ENCODE results near the gene BUD23. TPM values are rescaled to one million over a fixed set of nuclear protein-coding genes. Genes with fewer than 3 reads are reported as not detected.

Gene BUD23
- total and polyA plus RNA-seq, 9 of the 15 experiments (the other 6 are each of a cell fraction or from before 2014, with no cell fraction given), result 79.5 to 270 (median 150) TPM

DNA sequence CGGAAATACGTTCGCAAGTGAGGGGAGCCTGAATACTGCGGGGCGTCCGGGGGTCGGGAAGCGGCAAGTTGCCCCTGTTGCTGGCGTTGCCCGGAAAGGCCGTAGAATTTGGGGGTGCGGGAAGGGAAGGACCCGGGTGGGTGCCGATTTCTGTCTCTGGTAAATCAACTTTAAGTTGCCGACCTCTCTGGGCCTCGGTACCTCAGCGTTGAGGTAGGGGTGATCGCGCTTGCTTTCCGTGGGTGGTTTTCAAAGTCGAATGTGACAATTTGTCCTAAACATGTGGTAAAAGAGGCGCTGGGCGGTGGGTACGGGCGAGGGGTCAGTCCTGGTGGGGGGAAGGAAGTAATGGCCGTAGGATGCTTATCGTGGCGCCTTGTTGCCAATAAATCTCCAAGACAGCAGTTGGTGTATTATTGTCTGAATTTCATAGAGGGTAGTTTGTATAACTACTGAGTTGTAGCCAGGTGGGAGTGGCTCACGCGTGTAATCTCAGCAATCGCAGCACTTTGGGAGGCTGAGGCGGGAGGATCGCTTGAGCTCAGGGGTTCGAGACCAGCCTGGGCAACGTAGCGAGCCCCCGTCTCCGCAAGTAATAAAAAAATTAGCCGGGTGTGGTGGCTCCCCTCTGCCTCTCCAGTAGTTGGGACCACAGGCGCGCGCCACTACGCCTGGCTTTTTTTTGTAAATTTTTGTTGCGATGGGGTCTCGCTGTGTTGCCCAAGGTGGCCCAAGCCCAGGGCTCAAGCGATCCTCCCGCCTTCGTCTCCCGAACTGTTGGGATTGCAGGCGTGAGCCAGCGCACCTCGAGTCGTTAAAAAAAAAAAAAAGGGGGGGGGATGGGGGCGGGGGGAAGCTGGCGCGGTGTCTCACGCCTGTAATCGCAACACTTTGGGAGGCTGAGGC is 644 bp downstream of the BUD23 start (continued):
- TF ChIP-seq, protein P1, sequence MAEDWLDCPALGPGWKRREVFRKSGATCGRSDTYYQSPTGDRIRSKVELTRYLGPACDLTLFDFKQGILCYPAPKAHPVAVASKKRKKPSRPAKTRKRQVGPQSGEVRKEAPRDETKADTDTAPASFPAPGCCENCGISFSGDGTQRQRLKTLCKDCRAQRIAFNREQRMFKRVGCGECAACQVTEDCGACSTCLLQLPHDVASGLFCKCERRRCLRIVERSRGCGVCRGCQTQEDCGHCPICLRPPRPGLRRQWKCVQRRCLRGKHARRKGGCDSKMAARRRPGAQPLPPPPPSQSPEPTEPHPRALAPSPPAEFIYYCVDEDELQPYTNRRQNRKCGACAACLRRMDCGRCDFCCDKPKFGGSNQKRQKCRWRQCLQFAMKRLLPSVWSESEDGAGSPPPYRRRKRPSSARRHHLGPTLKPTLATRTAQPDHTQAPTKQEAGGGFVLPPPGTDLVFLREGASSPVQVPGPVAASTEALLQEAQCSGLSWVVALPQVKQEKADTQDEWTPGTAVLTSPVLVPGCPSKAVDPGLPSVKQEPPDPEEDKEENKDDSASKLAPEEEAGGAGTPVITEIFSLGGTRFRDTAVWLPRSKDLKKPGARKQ (CRISPR knock-in tag; IDR thresholded peaks at IDR 0.05), result no peak
- TF ChIP-seq, protein P2, sequence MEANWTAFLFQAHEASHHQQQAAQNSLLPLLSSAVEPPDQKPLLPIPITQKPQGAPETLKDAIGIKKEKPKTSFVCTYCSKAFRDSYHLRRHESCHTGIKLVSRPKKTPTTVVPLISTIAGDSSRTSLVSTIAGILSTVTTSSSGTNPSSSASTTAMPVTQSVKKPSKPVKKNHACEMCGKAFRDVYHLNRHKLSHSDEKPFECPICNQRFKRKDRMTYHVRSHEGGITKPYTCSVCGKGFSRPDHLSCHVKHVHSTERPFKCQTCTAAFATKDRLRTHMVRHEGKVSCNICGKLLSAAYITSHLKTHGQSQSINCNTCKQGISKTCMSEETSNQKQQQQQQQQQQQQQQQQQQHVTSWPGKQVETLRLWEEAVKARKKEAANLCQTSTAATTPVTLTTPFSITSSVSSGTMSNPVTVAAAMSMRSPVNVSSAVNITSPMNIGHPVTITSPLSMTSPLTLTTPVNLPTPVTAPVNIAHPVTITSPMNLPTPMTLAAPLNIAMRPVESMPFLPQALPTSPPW (CRISPR knock-in tag; IDR thresholded peaks at IDR 0.05), result peak; percentile 62
- TF ChIP-seq KDM1A (IDR thresholded peaks at IDR 0.05) (peak in 1 of 2 experiments; percentile 67; a peak in 2 of 4 replicates), DPF2 (IDR thresholded peaks at IDR 0.05) (peak; percentile 48; the same call in 1 of the 2 replicates), GATA2 (CRISPR knock-in tag; IDR thresholded peaks at IDR 0.05) (peak; percentile 73)
- TF ChIP-seq, protein P3, sequence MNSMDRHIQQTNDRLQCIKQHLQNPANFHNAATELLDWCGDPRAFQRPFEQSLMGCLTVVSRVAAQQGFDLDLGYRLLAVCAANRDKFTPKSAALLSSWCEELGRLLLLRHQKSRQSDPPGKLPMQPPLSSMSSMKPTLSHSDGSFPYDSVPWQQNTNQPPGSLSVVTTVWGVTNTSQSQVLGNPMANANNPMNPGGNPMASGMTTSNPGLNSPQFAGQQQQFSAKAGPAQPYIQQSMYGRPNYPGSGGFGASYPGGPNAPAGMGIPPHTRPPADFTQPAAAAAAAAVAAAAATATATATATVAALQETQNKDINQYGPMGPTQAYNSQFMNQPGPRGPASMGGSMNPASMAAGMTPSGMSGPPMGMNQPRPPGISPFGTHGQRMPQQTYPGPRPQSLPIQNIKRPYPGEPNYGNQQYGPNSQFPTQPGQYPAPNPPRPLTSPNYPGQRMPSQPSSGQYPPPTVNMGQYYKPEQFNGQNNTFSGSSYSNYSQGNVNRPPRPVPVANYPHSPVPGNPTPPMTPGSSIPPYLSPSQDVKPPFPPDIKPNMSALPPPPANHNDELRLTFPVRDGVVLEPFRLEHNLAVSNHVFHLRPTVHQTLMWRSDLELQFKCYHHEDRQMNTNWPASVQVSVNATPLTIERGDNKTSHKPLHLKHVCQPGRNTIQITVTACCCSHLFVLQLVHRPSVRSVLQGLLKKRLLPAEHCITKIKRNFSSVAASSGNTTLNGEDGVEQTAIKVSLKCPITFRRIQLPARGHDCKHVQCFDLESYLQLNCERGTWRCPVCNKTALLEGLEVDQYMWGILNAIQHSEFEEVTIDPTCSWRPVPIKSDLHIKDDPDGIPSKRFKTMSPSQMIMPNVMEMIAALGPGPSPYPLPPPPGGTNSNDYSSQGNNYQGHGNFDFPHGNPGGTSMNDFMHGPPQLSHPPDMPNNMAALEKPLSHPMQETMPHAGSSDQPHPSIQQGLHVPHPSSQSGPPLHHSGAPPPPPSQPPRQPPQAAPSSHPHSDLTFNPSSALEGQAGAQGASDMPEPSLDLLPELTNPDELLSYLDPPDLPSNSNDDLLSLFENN (IDR thresholded peaks at IDR 0.05; ENCODE audit: low read depth in 2 of 2, low read length in 2 of 2), result no peak
- TF ChIP-seq, protein P4, sequence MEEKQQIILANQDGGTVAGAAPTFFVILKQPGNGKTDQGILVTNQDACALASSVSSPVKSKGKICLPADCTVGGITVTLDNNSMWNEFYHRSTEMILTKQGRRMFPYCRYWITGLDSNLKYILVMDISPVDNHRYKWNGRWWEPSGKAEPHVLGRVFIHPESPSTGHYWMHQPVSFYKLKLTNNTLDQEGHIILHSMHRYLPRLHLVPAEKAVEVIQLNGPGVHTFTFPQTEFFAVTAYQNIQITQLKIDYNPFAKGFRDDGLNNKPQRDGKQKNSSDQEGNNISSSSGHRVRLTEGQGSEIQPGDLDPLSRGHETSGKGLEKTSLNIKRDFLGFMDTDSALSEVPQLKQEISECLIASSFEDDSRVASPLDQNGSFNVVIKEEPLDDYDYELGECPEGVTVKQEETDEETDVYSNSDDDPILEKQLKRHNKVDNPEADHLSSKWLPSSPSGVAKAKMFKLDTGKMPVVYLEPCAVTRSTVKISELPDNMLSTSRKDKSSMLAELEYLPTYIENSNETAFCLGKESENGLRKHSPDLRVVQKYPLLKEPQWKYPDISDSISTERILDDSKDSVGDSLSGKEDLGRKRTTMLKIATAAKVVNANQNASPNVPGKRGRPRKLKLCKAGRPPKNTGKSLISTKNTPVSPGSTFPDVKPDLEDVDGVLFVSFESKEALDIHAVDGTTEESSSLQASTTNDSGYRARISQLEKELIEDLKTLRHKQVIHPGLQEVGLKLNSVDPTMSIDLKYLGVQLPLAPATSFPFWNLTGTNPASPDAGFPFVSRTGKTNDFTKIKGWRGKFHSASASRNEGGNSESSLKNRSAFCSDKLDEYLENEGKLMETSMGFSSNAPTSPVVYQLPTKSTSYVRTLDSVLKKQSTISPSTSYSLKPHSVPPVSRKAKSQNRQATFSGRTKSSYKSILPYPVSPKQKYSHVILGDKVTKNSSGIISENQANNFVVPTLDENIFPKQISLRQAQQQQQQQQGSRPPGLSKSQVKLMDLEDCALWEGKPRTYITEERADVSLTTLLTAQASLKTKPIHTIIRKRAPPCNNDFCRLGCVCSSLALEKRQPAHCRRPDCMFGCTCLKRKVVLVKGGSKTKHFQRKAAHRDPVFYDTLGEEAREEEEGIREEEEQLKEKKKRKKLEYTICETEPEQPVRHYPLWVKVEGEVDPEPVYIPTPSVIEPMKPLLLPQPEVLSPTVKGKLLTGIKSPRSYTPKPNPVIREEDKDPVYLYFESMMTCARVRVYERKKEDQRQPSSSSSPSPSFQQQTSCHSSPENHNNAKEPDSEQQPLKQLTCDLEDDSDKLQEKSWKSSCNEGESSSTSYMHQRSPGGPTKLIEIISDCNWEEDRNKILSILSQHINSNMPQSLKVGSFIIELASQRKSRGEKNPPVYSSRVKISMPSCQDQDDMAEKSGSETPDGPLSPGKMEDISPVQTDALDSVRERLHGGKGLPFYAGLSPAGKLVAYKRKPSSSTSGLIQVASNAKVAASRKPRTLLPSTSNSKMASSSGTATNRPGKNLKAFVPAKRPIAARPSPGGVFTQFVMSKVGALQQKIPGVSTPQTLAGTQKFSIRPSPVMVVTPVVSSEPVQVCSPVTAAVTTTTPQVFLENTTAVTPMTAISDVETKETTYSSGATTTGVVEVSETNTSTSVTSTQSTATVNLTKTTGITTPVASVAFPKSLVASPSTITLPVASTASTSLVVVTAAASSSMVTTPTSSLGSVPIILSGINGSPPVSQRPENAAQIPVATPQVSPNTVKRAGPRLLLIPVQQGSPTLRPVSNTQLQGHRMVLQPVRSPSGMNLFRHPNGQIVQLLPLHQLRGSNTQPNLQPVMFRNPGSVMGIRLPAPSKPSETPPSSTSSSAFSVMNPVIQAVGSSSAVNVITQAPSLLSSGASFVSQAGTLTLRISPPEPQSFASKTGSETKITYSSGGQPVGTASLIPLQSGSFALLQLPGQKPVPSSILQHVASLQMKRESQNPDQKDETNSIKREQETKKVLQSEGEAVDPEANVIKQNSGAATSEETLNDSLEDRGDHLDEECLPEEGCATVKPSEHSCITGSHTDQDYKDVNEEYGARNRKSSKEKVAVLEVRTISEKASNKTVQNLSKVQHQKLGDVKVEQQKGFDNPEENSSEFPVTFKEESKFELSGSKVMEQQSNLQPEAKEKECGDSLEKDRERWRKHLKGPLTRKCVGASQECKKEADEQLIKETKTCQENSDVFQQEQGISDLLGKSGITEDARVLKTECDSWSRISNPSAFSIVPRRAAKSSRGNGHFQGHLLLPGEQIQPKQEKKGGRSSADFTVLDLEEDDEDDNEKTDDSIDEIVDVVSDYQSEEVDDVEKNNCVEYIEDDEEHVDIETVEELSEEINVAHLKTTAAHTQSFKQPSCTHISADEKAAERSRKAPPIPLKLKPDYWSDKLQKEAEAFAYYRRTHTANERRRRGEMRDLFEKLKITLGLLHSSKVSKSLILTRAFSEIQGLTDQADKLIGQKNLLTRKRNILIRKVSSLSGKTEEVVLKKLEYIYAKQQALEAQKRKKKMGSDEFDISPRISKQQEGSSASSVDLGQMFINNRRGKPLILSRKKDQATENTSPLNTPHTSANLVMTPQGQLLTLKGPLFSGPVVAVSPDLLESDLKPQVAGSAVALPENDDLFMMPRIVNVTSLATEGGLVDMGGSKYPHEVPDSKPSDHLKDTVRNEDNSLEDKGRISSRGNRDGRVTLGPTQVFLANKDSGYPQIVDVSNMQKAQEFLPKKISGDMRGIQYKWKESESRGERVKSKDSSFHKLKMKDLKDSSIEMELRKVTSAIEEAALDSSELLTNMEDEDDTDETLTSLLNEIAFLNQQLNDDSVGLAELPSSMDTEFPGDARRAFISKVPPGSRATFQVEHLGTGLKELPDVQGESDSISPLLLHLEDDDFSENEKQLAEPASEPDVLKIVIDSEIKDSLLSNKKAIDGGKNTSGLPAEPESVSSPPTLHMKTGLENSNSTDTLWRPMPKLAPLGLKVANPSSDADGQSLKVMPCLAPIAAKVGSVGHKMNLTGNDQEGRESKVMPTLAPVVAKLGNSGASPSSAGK (IDR thresholded peaks at IDR 0.05), result no peak
